NT2/D1 (cell line): ENCODE results near the gene CNKSR2.

Experiments
- SUZ12 ChIP-seq: IDR thresholded peaks from 2 replicates; pipeline ENCODE4 v1.6.1; 2011; ENCODE audit not compliant: insufficient read length, insufficient read depth; ENCODE audit errors: extremely low read depth
- YY1 ChIP-seq: IDR thresholded peaks from 2 replicates; pipeline ENCODE4 v1.6.1; 2011; ENCODE audit not compliant: insufficient read length, insufficient read depth

DNA sequence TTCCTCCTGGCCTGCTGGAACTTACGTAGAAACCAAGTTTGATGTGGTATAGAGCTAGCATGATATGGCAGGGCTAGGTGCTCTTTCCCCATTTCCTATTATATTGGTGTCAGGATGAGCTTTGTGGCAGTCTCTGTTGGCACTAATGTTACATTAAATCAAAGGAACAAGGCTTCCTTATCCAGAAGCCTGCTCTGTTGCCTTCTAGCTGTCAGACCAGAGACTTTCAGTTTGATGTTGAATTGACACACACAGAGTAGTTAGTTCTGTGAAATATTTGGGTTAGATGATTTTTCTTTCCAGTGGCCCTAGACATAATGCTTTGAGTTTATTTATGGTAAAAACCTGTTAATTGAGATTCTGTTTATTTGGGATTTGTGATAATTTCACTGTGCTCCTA is 10.0 kb downstream of the CNKSR2 start:
- TF ChIP-seq SUZ12 (no peak), YY1 (no peak)
